AG09319 (cell line): ENCODE results near the gene RGS11.
"Not testable (repeated sequence)": the region's sequence is repeated elsewhere in the genome, so short reads cannot be mapped to it uniquely, and the experiment has no call there.

Experiments
- DNase-seq: peaks from one replicate; pipeline ENCODE4 v3.0.0-alpha.2; 2010; ENCODE audit warnings: low read depth; ENCODE audit errors: extremely low read depth
- TF ChIP-seq, protein P1 (sequence below): IDR thresholded peaks from 2 replicates; pipeline ENCODE4 v1.5.1; 2011; ENCODE audit warnings: low read depth, mild to moderate bottlenecking, inconsistent platforms, low read length, moderate library complexity

RGS11 gene

GRCh38 chr16:269061-269796 is 6.5 kb downstream of the RGS11 start:
- no peak for DNase-seq
- TF ChIP-seq, protein P1, sequence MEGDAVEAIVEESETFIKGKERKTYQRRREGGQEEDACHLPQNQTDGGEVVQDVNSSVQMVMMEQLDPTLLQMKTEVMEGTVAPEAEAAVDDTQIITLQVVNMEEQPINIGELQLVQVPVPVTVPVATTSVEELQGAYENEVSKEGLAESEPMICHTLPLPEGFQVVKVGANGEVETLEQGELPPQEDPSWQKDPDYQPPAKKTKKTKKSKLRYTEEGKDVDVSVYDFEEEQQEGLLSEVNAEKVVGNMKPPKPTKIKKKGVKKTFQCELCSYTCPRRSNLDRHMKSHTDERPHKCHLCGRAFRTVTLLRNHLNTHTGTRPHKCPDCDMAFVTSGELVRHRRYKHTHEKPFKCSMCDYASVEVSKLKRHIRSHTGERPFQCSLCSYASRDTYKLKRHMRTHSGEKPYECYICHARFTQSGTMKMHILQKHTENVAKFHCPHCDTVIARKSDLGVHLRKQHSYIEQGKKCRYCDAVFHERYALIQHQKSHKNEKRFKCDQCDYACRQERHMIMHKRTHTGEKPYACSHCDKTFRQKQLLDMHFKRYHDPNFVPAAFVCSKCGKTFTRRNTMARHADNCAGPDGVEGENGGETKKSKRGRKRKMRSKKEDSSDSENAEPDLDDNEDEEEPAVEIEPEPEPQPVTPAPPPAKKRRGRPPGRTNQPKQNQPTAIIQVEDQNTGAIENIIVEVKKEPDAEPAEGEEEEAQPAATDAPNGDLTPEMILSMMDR: no peak

DNA sequence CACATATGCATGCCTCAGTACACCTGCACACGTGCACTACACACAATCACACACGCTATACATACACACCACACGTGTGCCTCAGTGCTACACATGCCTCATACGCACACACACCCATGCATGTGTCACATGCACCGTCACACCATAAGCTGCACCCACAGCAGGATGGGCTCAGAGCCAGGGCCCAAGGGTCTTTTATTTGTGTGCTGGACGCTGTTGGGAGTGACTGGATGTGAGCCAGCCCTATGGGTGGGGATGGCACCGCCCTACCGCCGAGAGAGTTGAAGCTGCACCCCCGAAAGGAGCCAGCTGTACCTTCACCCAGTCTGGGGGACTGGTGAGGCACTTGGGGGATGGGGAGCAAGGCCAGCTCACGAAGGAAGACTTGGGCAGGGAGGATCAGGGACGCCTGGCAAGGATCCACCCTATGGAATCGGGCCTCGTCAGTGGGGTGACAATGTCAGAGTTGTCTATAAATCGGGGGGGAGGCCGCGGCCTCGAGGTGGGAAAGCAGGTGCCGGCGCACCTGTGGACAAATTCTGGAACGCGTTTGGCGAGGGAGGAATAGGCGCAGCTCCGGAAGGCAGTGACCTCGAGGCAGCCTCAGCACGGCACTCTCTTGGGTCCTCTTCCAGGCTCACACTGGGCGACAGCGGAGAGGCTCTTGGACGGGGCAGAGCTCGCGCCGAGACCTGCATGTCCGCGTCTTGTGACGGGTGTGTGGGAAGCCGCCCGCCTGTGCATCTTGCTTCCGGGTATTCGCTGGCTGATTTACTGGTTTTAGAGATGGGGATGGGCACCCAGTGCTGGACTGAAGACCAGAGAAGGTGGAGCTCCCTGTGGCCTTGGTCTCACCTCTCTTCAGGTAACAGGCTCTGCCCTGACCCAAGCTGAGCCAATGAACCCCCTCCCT is 7.3 kb downstream of the RGS11 start:
- DNase-seq: no peak
- TF ChIP-seq, protein P1: no peak

DNA sequence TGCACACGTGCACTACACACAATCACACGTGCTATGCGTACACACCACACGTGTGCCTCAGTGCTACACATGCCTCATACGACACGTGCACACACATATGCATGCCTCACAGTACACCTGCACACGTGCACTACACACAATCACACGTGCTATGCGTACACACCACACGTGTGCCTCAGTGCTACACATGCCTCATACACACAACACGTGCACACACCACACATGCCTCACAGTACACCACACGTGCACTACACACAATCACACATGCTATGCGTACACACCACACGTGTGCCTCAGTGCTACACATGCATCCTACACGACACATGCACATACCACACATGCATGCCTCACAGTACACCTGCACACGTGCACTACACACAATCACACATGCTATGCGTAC is 8.2 kb downstream of the RGS11 start:
- DNase-seq: not testable (repeated sequence)

DNA sequence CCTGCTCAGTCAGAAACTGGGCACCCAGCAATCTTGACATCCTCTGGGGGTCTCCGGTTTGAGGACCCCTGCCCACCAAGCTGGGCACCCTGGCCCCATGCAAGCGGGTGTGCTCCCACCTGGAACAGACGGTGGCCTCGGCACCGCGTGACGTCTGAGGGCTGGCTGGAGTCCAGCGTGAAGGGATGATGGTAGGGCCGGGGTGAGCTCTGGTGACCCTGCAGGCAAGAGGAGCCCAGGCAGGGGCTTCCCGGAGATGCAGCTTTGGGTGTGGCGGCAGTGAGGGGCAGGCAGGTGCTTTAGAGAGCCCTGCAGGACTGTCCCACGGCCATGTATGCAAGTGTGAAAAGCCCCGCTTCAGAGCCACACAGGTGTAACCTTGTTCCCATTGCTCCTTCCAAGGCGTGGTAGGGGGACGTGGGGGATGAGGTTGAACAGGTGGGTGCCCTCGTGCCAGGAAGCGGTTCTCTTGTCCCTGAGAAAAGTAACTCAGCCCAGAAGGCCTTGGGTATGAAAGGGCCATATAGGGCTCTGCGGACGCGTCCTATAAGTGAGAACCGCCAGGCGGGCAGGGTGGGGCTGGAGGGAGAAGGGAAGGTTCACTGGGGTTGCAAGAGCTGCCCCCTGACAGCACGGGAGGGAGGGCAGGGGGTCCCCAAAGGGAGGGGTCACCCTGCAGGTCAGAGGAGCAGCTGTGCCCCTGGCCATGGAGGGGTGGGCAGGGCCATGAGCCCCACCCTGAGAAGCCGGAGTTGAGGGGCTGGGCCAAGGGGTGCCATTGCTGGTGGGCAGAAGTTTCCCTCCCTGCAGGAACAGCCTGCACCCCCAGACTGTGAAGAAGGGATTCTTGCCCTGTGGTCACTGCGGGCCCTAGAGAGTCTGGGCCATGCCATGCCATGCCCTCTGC is 9.2 kb downstream of the RGS11 start:
- TF ChIP-seq, protein P1: no peak
- DNase-seq: no peak

GRCh38 chr16:265711-266110 is 10.0 kb downstream of the RGS11 start:
- TF ChIP-seq, protein P1: no peak
- DNase-seq: no peak

- TF ChIP-seq, protein P1: no peak
These were observed 10.7 kb downstream of the RGS11 start for GRCh38 chr16:265002-265529.

DNA sequence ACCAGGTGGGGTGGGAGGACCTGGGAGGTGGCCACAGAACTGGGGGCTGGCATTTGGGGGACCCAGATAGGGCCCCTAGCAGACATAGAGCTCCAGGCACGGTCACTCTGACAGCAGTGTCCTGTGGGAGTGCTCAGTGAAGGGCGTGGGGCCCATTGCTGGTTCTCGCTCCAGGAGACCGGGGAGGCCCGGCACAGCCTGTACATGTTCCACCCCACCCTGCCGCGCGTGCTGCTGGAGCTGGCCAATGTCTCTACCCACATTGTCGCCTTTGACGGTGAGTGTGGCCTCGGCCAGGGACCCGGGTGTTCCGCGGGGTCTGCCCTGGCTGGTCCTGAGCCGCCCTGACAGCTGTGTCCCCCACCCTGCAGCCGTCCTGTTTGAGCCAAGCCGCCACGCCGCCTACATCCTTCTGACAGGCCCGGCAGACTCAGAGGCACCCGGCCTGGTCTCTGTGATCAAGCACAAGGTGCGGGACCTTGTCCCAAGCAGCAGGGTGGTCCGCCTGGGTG is 11.2 kb downstream of the RGS11 start:
- DNase-seq: no peak
- TF ChIP-seq, protein P1: no peak

More at GRCh38 chr16:265002-265529, 10.7 kb downstream of the RGS11 start:
- DNase-seq: no peak
